ENCODE results near the gene FBN2.

Gene FBN2

DNA sequence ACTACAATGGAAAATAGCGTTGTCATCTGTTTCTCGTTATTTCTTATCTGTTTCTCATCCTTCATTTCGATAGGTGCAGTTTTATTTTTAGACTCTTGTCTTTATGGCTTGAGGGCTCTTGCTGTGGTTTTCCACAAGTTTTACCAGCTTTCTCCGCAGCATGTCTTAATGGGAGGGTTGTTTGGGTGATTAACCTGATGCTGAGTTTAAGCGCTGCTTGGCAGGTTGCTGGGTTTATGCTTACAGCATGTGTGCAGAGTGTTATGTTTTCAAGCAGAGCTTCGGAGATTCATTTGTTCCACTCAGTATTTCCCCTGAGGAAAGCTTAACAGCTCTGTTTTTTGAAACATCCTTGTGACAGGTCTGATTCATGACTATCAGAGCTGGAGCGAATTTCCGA lies 300.5 kb downstream of the FBN2 start:
- FAIRE-seq = no peak

DNA sequence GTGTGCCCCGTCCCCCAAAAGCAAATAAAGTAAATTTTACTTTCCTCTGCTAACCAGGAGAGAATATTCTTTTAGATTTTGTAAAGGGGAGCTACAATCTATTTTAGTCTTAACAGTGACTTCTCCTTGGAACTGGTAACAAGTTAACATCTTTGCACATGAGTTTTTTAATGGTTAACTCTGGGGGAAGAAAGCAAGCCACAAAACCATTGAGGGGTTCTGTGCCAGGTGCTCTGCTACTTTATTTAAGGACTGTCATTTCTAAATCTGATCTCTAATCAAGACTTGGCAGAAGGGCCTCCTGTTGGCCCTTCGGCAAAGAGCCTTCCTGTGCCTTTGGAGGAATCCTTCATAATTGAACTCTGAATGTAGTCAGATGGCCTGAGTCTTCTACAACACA lies 301.0 kb downstream of the FBN2 start:
- no peak for FAIRE-seq

DNA sequence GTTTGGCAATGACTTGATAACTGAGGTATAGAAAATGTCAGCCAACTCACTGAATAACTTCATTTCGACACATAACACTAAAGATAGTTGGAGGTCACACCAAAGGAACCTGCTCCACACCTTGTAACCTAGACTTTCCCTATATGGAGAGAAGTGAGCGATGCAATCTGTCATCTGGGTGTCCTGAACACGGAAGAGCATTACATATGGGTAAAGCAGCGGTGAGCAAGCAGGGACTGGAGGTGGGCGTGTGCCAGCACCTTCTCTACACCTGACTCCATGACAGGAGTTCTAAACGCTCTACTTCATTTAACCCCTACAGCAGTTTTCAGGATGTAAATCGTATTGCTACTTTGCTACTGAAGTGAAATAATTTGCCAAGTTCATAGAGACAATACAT lies 301.7 kb downstream of the FBN2 start:
- no peak for FAIRE-seq

DNA sequence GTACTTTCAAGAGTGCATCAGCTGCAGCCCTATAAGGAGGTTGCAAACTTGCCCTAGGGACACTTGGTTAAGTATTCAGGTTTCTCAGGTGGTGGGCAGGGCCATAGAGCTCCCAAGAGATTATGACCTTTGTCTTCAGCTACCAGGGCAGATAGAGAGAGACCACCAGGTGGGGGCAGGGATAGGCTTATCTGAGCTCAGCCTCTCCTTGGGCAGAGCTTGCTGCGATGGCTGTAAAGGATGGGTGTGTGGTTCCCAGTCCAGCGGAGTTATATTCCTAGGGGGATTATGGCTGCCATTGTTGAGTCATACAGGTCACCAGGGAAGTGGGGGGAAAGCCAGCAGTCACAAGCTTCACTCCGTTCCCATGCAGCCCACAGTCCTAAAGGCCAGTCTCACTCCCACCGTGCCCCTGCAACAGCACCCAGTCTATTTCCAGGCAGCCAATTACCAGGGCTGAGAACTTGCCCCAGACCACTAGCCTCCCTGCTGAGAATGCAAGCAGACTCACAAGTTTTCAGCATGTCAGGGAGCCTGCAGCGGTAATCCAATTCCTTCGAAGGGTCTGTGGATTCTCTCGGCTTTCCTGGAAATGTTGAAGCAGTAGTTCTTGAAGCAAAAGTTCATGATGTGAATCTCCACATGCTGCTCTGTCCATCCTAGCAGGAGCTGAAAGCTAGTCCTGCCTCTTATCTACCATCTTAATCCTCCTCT lies 303.0 kb downstream of the FBN2 start:
- no peak for FAIRE-seq

DNA sequence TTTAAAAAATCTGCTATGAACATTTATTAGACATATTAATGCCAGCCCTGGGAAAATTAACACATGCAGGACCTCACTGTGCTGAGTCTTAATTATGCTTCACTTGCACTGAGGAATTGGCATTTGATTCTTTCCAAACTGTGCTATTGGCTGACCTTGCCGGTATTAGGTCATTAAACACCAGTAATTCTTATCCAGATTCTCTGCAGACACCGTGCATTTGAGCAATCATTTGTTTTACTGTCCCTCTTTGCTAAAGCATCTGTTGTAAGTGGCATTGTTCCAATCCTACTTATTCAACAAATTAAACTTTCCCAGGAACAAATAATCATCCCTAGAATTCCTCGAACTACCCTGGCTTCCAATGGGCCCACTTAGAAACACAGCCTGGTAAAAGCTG lies 309.5 kb downstream of the FBN2 start:
- FAIRE-seq = no peak

DNA sequence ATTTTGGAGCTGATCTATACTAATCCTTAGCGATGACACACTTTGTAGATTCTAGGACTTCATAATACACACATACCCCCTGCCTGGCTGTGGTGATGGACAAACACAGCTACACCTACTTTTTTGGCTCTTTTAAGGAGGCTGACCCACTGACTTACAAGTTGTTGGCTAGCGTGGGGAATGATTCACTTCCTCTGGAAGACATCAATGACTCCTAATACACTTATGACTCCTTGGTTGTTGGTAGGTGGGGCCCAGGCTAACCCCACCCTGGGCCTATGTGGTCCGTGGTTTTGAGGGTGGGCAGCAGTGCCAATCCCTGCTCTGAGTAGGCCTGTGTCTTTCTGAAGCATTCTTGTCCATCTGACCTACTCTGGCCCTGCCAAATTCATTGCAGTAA lies 310.0 kb downstream of the FBN2 start:
- no peak for FAIRE-seq

DNA sequence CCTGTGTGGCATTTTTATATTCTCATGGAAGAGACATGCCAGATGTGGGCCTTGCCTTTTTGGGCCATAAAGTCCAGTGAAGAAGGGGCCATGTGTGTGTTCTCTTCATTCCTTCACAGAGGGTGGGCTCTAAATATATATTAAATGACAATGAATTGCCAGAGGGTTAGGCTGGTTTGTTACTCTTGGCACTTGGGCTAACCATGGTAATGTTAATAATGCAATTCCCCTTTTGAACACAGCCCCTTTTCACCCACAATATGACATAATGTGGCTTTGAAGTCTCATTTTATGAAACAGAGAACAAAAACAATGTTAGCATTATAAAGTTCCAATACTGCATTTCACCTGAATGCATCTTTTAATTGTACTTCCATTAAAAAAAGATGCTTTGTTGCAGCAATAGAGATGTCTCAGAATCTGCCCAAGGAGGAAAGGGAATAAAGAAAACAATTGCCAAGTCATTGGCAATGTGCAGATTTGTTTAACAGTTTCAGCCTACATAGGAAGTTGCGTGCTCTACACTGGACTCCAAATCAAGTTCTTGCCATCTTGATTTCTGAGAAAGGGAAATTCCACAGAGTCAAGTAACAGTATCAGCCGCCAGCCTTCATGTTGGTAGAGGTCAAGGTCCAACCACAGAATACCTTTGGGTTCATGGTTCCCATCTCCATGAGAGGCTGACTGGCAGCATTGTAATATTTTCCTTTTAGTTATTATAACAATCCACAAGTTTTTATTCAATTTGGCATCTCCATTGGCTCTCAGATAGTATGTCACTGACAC lies 312.6 kb downstream of the FBN2 start:
- FAIRE-seq = no peak

DNA sequence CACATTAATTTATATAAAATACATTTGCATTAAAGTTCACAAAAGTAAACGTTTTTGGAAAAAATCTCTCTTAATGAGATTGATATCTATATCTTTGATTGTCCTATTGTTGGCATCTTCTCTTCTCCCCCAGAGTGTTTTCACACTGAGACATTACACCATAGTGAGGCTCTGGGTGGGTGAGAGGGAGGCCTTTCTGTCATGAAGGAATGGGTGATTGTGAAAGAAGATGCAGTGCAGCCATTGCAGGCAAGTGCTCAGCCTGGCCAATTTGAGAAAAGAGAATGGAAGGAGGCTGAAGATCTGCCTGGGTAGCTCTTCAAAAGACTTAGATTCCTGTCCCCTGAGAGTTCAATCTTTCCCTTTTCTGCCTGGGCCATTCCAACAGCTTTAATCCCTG lies 313.7 kb downstream of the FBN2 start:
- no peak for FAIRE-seq

DNA sequence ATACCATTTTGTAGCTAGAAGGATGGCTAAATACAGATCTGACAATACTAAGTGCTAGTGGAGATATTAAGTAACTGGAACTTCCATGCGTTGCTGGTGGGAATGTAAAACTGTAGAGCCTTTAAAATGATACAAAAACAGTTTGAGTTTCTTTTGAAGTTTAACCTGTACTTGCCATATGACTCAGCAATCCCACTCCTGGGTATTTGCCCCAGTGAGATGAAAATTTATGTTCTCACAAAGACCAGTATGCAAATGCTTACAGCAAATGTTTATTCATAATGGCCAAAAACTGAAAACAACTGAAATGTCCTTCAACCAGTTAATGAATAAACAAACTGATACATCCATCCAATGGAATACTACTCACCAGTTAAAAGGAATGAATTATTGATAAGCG lies 317.2 kb downstream of the FBN2 start:
- no peak for FAIRE-seq

DNA sequence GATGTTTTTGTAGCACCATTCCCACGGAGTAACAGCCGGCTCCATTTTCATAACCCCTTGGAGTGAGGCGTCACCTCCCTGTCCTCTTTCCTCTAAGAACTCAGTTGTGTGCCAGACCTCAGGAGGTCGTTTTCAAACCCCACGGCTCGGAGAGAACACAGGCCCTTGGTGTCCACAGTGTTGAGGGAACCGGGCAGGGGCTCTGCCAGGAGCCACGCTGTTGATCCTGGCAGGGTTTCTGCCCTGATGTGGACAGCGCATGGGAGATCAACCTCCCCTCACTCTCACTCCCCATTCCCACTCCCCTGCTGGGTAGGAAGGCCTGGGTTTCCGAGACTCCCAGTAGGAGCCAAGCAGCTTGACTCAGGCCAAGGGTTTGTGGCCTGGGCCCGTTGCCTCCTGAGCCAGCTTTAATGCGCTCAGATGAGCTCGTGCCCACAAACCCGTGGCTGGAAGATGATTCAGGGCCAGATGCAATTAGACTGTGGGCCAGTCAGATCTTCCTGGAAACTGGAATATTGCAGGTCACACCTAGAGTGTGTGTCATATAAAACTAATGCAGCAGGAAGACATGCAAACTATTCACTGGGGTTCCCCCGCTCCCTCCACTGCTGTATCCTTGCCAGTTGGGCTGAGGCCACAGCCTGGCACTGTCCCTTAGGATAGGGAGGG lies 321.0 kb downstream of the FBN2 start:
- FAIRE-seq = no peak

DNA sequence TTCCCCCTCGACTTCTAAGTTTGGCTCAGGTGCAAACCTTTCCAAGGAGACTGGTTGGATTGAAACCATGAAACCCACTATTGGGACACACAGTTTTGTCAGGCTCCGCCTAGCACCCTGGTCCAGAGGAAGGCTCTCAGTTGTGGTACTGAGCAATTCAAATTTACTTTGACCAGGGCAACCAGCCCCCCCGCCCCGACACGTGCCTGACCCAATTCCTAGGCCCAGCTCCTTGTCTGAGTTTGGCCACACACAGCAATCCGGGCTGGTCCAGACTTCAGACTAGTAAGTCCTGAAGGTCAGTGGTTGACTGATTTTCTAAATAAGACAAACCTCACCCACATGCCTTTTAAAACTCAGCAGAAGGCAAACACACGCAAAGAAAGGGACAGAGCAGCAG lies 321.8 kb downstream of the FBN2 start:
- no peak for FAIRE-seq

DNA sequence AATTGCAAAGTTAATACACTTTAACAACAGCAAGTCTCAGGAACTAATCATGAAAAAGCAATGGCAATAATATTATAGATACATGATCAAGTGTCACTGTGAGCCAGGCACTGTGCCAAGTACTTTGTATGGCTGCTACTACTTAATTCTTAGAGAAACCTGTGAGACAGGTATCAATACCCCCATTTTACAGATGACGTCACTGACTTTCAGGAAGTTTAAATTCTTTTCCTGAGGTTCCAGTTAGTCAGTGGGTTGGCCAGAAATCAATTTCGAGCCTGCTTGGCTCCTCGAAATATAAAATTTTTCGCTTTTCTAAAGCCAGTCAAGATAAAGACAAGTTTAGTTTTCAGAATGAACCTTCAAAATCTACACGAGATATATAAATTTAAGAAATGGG lies 324.2 kb downstream of the FBN2 start:
- FAIRE-seq = no peak

DNA sequence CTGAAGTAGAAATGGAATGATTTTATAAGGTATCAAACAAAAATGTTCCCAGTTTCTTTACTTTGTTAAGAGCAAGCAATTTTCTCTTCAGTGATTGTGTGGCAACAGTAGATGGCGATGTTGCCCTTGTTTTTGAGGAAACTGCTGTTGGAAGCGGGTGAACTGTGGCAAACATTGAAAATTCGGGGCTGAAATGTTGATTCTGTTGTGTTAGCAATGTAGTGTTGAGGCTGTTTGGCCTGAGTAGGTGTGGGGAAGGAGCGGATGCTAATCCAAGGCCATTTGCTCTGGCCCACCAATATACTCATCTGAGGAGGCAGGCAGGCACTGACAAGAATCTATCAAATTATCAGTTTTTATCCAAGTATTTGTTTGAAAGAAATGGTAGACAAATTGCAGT lies 324.7 kb downstream of the FBN2 start:
- FAIRE-seq = peak; percentile 84

DNA sequence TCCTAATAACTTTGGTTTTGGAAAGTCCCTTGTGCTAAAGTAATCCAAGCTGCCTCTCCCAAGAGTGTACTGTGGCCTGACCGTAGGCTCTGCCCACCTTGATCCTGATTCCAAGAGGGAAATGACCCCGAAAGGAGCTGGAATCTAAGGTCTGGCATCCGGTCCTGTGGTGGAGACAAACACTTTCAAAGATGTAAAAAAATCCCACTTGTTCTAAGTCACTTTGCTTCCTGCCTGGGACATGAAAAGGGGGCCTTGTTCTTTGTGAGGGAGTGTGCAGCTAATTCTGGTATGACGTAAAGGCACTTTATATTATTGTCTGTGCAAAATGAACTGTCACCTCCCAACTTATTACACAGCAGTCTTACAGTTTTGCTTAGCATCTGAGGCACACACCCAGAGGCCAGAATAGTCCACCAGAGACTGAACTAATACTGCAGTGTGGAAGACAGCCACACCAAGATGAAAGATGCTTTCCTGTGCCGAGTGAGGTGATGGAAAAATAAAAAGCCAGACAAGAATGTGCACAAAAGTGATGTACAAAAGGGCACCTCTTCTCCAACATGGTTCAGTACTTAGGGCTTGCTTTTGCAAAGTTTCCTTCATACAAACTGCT lies 325.7 kb downstream of the FBN2 start:
- FAIRE-seq = no peak

DNA sequence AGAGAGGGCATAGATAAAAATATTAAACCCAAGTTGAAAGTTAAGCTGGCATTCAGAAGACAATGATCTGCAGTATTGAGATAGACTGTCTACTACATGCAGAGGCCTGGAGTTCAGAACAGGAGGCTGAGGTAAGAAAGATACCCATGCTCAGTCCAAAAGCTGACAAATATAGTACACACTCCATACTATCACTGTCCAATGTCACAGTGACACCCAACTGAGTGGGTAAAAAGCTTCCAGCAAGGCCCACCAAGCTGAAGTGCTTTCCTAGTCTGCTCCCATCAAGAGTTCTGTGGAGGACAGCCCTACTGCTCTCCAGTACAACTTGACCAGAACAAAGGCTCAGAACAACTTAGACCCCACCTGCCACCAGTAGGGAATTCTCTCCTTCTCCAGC lies 329.6 kb downstream of the FBN2 start:
- no peak for FAIRE-seq
